ENCODE measurements around the gene CNIH3.

CNIH3 gene

GRCh38 chr1:224781800-224782199, 165.7 kb downstream of the CNIH3 start:
- peak; percentile 43 for DNase-seq

DNA sequence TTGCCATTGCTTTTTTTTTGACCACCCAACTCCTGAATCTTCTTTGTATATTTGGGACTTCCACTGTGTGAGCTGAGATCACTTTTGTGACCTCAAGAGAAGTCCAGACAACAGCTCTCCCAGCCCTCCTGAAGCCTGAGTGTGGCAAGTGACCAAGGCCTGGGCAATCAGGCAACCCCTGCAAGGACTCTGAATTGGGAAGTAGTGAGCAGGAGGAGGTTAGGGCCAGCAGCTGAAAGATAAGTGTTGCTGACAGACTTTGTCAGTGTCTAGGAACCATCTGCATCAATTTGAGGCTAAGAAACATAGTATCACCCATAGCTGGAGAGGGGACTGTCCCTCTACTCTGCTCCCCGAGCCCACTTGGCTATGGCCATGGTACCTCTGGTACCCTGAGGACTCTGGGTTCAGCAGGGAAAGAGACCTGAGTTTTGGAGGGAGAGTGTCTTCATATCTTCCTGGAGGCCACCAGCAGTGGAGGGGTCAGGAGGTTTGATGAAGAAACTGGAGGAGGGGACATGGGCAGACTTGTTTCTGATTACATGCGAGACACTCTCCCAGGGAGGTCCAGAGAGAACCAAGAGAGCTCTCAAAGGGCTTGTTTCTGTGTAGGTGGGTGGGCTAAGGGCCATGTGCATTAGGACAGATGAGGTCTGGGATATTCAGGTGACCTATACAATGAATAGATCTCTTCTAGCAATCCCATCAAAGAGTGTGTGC, 166.3 kb downstream of the CNIH3 start:
- DNase-seq: no peak

- DNase-seq: no peak
These were observed 167.0 kb downstream of the CNIH3 start for GRCh38 chr1:224783006-224783651.

- peak; percentile 60 for DNase-seq
These were observed 168.3 kb downstream of the CNIH3 start for GRCh38 chr1:224784265-224785039.

GRCh38 chr1:224785040-224785328, 168.9 kb downstream of the CNIH3 start:
- DNase-seq: no peak

DNA sequence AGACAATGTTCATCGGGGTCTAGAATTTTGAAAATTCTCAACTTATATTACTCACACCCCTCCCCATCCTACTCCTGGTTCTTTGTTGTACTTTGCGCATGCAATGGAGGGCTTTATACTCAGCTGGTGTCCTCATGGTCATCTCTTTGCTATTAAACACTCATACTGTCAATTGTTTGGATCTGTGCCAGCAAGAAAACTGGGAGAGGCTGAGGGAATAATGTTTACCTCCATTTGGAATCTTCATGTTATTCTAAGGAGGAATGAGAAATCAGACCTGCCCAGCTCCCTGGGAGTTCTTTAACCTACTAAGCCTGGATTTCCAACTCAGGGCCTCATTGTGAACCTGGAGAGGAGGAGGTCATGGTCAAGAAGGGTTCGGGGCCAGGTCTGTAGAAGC, 169.5 kb downstream of the CNIH3 start:
- no peak for DNase-seq

- DNase-seq: no peak
These were observed 170.6 kb downstream of the CNIH3 start for GRCh38 chr1:224786533-224787250.

GRCh38 chr1:224789311-224789710, 173.2 kb downstream of the CNIH3 start:
- no peak for DNase-seq

All from inflammatory macrophage treated with lipopolysaccharide for 4 hours (primary cell).